GM15510 (cell line): ENCODE results near the gene ALG6.

Experiments used
- POLR2A ChIP-seq: IDR thresholded peaks from 3 replicates; pipeline ENCODE4 v1.6.1; 2011; ENCODE audit warnings: borderline replicate concordance; ENCODE audit not compliant: insufficient read length; ENCODE audit errors: extremely low read depth

Gene ALG6

GRCh38 chr1:63326106-63326472 lies 41.3 kb upstream of the ALG6 start:
- no peak for TF ChIP-seq POLR2A

DNA sequence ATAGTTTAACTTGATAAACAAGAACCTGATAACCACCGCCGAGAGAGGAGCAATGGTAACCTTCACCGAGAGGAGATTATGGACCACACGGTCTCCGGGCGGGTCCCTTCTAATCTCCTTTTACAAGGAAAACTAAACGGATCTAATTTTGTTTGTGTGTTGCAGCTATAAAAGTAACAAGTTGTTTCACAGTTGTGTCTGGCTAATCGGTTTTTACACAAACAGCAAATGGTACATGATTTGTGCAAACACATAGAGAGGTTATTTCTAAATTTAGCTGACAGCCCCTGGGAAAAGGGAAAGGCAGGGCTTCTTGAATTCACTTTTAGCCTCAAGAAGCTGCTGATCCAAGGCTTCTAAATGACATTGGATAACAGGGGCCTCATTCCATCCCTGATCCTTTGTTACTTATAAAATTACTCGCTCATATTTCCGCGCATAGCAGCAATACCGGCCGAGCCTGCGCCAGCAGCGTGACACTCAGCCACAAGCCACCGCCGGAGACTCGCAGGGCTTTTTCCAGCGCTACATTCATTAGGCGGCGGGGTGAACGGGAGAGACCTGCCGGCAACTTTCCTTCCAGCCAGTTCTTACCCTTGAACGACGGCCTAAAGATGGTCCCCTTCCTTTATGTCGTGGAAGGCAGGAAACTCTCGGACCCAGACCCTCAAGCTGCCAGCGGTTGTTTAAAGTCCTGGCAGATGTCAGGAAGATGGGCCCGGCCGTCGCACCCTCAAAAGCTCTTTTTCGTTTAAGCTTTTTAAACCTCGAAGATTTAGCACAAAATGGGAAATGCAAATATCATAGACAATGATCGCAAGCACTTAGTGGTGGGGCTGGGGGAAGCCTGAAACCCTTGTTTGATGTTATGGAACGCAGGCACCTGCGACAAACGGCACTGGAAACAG lies 40.7 kb upstream of the ALG6 start:
- no peak for TF ChIP-seq POLR2A

DNA sequence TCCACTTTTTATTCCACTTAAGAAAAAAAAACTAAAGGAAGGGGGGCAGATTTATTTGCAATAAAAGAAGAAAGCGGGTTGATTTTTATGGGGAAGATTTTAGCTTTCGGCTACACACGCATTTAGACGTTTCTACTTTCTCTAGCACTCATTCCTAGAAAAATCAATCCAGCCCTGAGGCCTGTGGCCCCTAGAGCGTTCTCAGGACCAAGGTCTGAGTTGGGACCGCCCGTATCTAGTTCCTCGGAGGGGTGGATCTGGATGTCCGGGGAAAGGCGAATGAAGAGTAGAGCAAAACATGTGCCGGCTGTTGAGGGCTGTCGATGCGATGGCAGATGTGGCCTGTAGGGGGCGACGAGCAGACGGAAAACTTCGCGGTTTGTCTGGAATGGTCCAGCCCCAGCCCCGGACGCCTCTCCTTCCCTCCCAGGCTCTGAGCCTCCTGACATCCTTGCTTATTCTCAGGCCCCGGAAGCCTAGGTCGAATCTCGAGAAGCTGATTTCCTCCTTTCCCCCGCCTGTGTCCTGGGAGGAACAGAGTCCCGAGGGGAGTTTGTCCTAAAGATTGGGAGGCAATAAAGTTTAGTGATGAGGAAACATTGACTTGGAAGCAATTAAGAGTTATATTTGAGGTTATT lies 39.9 kb upstream of the ALG6 start:
- no peak for TF ChIP-seq POLR2A

GRCh38 chr1:63328122-63328521 lies 39.3 kb upstream of the ALG6 start:
- TF ChIP-seq POLR2A, result no peak

GRCh38 chr1:63328781-63329180 lies 38.6 kb upstream of the ALG6 start:
- no peak for TF ChIP-seq POLR2A

- TF ChIP-seq POLR2A, result no peak
Measured at GRCh38 chr1:63329621-63330330, 37.7 kb upstream of the ALG6 start.

- TF ChIP-seq POLR2A, result no peak
Measured at GRCh38 chr1:63330331-63330916, 37.0 kb upstream of the ALG6 start.

- TF ChIP-seq POLR2A, result no peak
Measured at GRCh38 chr1:63342402-63342801, 25.0 kb upstream of the ALG6 start.

GRCh38 chr1:63343922-63344321 lies 23.5 kb upstream of the ALG6 start:
- TF ChIP-seq POLR2A, result no peak

- TF ChIP-seq POLR2A, result no peak
Measured at GRCh38 chr1:63350320-63350719, 17.1 kb upstream of the ALG6 start.

DNA sequence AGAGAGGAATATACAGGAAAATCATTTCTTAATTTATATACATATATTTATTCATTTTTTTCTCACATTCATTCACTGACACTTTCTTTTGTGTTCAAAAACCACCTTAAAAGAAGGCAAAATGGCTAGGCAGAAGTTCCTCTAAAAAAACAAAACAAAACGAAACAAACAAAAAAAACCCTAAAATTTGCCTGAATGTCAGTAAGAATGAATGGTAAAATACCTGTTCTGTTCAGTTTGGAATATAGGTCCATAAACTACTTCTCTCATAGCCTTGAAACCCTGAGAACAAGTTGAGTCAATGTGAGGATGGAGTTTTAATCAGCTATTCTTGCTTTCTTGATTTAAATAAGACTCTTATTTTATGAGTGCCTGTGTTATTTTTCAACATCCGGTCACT lies 14.7 kb upstream of the ALG6 start:
- TF ChIP-seq POLR2A, result no peak

DNA sequence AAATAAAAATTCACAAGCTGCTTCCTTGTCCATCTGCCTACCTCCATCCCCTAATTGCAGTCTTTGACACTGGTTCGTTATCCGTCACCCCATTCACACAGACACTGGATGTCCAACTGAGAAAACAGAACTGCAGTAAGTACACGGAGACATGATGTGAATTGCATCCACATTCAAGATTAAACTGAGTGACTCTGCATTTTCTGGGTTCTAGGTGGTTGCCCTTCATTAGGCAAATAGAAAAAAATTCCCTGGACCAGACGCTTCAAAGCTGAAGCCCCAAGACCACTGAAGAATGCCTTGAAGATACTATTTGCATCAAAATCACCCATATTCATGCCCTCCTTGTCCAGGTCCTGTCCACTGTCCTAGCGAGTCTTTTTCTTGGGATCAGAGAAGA lies 7.9 kb upstream of the ALG6 start:
- no peak for TF ChIP-seq POLR2A

DNA sequence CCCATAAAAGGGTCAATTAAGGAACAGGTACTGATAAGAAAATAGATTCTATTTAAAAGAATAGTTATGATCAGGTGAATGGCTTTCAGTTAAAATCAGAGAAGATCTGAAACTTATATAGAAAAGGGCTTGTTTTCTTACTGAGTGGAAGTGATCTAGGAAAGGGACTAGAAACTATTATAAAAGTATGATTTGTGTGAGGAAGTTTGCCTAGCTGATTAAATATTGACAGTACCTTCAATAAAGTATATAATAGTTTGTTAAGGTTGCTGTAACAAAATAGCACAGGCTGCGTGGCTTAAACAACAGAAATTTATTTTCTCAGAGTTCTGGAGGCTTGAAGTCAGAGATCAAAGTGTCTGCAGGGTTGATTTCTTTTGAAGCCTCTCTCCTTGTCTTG lies 5.4 kb upstream of the ALG6 start:
- no peak for TF ChIP-seq POLR2A

GRCh38 chr1:63362578-63362977 lies 4.8 kb upstream of the ALG6 start:
- no peak for TF ChIP-seq POLR2A

DNA sequence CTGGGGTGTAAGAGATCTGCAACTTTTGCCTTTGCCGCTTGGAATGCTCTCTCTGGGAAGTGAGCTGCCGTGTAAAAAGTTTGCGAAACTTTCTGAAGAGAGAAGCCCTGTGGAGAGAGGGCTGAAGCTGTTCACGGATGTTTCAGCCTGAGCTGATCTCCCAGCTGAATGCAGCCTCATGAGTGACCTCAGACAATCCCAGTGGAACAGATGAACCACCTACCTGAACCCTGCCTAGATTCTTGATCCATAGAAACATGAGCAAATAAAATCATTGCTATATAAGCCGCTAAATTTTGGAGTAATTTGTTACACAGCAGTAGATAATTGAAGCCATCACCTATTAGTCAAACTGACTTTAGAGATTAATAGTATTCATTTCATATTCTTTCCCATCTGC lies 4.4 kb upstream of the ALG6 start:
- no peak for TF ChIP-seq POLR2A
